Heart left ventricle (tissue), 13 donors: ENCODE data around the gene TUBB8.
"Not testable (repeated sequence)": the region's sequence is repeated elsewhere in the genome, so short reads cannot be mapped to it uniquely, and the experiment has no call there.

Source experiments
- CTCF ChIP-seq, 12 donors: fragments of 200-600 bp; sonication (generic) in 4 of 12; IDR thresholded peaks; one replicate each; pipeline versions ENCODE4 v1.5.0 to v1.8.0; 2018 to 2022; ENCODE audit warnings: antibody characterized with exemption in 12 of 12, mild to moderate bottlenecking in 5 of 12
- POLR2A ChIP-seq, 2 donors: fragments of 450-650 bp; IDR thresholded peaks; one replicate each; pipeline ENCODE4 v1.6.1; 2017; ENCODE audit warnings: antibody characterized with exemption in 2 of 2, mild to moderate bottlenecking in 2 of 2, moderate library complexity in 2 of 2
- donor health status: ischemic (EF 13 %, LVEDD 7.1; RV severe dilation, severe dysfunction).
- donor health status: DM: no; HTN: yes; CAD: no.
- donor health status: DM: no; HTN: no; CAD: no.
- donor health status: ischemic (EF 25% LVEDD 6.9; RV normal size, moderate dysfunction).
- donor health status: ischemic (EF 25% LVEDD 5.7; RV mildly dilated, moderate dysfunction).
- donor health status: ischemic (EF 35%, LVEDD 5.7; RV mildly dilated, moderate dysfunction).
- donor health status: nonischemic (EF 11% LVEDD 7.7; RV severe dilation, severe dysfunction).
- donor health status: DM: yes; HTN: yes; CAD: no.
- donor health status: PGD.
- donor health status: ischemic (EF 29% LVEDD 5.4; RV normal size, mild dysfunction).
- donor health status: nonischemic (EF 23%, LVEDD 6.1; RV moderate dilation, normal function).

DNA sequence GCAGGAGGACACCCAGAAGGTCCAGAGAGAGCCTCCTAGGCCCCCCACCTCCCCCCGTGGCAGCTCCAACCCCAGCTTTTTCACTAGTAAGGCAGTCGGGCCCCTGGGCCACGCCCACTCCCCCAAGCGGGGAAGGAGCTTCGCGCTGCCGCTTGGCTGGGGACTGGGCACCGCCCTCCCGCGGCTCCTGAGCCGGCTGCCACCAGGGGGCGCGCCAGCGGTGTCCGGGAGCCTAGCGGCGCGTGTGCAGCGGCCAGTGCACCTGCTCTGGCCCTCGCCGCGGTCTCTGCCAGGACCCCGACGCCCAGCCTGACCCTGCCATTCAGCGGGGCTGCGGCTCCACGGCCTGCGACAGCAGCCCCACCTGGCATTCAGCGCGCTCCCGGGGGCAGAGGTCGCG lies 37.8 kb downstream of the TUBB8 start:
- TF ChIP-seq CTCF, POLR2A (IDR thresholded peaks at IDR 0.05): not testable (repeated sequence)
